Loucy (cell line): ENCODE data around the gene NCOA5.

Experiments
- CTCF ChIP-seq: fragments of 200-600 bp; sonication (generic); conservative IDR thresholded peaks from 2 replicates; pipeline ENCODE4 v1.5.1; 2014; ENCODE audit warnings: mild to moderate bottlenecking, antibody characterized with exemption, low read length
- EZH2phosphoT487 ChIP-seq: fragments of 200-600 bp; IDR thresholded peaks from 2 replicates; pipeline ENCODE4 v1.6.1; 2018; ENCODE audit warnings: antibody characterized with exemption, mild to moderate bottlenecking, moderate library complexity, borderline replicate concordance

- TF ChIP-seq CTCF (peak; percentile 66), EZH2phosphoT487 (no peak)
Observed at GRCh38 chr20:46087161-46087560, 2.6 kb downstream of the NCOA5 start.
